GM21381 (cell line): Measurements from ENCODE around the gene KNOP1.

ENCODE experiments used
- ATAC-seq: cut with Tn5 transposase; IDR thresholded peaks from one replicate; pipeline ENCODE4 v1.9.1; 2021; ENCODE audit warnings: mild to moderate bottlenecking, moderate library complexity; ENCODE audit not compliant: unreplicated experiment

The KNOP1 gene

DNA sequence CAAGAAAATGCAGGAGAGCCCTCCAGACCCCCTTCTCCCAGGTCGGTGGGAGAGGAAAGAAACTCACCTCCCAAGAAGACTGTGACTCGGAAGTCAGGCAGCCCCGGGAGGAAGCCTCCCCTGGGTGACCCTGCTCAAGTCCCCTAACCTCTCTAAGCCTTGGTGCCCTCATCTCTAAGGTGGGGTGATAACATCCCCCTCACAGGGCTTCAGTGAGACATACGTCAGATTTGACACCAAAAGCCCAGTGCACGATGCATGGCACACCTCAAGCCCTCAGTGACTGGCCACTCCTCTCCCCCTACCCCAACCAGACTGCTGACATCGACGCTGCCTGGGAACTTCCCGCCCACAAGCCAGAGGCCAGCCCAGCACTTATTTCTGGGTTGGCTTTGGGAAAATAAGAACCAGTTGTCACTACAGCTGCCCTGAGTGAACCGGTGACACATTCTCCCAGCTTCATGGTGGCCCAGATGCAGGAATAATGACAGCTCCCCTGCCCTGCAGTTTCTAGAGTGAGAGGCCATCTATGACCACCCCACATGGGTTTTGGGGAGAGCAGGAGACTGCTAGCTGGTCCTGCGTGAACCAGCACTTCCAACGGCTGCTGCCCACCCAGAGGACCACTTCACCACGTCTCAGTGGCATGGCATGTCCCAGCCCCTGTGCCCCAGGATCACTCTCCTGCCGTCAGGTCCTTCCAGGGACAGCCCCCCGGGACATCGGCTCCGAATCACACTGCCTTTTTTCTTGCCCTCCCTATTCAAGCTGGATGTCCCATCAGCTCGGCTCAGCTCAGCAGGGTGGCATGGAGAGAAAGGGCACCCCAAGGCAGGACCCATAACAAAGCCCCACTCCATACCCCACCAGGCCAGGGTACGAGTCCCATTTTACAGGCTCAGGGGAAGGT lies 9.5 kb downstream of the KNOP1 start:
- ATAC-seq: no peak

DNA sequence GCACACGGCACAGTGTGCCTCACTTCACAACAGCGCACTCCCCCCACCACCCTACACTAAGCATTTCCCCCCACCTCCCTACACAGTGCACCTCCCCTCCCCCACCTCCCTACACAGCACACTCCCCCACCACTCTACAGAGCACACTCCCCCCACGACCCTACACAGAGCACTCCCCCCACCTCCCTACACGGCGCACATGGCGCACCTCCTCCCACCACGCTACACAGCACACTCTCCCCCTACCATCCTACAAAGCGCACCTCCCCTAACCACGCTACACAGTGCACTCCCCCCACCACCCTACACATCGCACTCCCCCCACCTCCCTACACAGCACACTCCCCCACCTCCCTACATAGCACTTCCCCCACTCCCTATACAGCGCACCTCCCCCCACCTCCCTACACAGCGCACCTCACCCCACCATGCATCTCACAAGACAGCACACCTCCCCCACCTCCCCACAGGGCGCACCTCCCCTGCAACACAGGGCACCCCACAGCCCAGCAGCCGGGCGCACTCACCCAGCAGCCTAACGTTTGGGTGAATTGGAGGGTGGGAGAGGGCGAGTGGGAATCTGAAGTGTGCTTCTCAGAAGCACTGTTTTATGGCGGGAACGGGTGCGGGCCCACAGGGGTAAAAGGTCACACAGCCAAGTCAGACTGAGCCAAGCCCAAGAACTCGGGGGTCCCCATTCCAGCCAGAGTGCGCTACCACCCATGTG lies 10.3 kb downstream of the KNOP1 start:
- ATAC-seq: no peak

DNA sequence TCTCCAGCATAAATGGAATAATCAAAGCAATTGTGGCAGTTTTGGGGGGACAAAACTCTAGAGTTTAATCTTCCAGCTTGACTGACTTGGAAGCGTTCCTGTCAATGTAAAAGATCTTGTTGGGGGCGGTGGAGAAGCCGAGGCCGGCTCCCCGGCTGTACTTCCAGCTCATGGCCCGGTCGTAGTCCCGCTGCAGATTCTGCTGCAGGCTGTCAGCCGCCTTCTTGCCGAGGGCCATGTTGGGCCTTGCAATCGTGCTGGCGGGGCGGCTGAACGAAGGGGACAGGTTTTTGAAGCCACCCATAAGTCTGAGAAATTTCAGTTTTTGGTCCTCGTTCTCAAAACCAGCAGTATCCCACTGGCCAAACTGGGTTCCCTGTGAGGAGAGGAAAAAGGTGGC lies 11.2 kb downstream of the KNOP1 start:
- ATAC-seq: no peak

DNA sequence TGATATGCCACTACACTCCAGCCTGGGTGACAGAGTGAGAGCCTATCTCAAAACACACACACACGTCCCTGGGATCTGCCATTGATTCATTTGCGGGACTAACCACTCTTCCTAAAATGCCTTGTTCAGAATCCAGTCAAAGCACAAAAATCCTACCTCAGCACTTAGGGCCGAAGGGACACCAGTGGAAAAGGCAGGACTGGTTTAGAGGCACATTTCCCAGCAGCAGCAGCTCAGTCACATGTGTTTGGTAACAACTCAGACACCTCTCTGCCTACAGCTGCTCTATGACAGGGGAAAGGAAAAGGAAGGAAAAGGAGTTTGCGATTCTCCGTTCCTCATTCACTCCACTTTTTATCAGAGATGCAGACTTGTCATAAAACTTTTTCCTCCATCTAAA lies 12.2 kb downstream of the KNOP1 start:
- no peak for ATAC-seq

DNA sequence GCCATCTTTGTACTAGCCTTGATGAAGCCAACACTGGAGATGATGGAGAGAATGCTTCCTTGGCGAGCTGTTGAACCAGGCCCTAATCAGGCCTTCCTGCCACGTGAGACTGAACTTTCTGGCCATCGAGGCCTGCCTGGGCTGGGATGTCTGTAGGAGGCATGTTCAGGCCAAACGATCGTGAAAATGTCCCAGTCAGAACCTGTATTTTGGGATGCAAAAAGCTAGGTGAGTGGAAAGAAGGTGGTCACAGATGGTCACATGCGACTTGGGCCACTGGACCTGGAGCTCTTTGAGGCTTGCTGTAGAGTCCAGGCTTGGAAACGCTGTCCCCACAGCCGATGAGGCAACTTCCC lies 12.9 kb downstream of the KNOP1 start:
- ATAC-seq: no peak

DNA sequence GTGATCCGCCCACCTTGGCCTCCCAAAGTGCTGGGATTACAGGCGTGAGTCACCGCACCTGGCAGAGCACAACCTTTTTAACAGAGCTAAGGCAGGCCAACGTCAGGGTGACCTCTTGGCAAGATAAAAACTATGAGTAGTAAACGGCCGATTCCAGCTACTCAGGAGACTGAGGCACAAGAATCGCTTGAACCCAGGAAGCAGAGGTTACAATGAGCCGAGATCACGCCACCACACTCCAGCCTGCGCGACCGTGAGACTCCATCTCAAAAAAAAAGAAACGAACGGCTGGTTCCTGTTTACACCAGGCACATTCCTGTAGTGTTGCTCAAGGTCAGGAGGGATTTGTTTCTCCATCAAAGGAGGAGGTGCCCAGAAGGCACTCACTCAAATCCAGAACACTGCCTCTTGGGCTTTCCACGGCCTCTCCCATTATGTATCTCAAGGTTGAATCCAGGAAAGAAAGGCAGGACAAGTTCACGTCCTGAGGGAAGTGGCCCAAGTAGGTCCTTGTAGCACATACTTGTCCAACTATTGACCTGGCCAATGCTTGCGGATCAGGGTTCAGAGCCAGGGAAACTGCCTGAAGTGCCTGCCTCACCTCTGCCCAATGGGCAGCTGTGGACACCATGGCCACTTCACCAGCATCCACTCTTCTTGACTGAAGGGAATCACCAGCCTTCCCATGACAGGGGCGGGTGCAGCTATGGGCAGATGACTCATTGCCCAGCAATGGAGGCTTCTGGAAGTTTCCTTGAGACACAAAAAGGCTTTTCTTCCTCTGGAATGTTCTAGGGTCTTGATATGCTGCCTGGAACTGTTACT lies 13.5 kb downstream of the KNOP1 start:
- no peak for ATAC-seq

GRCh38 chr16:19703172-19703889 lies 14.7 kb downstream of the KNOP1 start:
- no peak for ATAC-seq

DNA sequence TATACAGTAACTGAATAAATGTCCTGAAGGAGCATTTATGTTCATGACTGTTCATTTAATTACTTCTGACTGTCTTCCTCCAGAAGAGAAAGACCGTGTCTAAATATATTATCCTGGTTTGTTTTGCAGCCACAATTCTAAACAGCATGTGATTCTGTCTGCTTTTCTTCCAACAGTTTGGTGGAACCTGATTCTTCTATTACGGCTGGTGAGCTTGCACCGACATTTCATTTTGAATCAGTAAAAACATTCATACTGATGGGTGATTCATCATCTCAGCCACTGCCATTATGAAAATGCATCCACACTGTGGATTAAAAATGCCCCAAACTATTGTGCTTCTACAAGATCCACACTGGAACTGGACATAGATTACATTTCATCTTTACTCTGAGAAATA lies 16.9 kb downstream of the KNOP1 start:
- ATAC-seq: no peak

DNA sequence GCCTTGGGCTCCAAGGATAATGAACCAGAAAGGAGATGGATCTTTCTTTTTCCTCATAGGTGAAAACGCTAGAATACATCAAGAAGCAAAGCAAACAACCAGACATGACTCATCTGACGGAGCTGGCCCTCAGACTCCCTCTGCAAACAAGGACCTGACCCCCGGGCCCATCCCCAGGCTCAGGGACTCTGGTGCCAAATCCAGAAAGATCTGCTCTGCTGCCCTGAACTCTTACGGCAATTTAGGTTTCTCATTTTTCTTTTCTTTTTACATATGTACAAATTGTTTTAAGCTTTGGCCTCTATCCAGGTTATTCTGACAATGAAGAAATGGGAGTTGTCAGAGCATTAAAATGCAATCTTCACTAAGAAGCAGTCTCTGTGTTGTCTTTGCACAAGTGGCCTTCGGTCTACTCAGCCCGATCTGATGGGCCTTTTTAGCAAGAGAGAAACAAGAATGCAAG lies 17.7 kb downstream of the KNOP1 start:
- ATAC-seq: no peak

- no peak for ATAC-seq
Measured at GRCh38 chr16:19699472-19699871, 18.6 kb downstream of the KNOP1 start.

- no peak for ATAC-seq
Measured at GRCh38 chr16:19698480-19699465, 19.3 kb downstream of the KNOP1 start.

GRCh38 chr16:19697756-19698318 lies 20.2 kb downstream of the KNOP1 start:
- no peak for ATAC-seq

- no peak for ATAC-seq
Measured at GRCh38 chr16:19696961-19697360, 21.1 kb downstream of the KNOP1 start.

- ATAC-seq: no peak
Measured at GRCh38 chr16:19696328-19696727, 21.7 kb downstream of the KNOP1 start.

DNA sequence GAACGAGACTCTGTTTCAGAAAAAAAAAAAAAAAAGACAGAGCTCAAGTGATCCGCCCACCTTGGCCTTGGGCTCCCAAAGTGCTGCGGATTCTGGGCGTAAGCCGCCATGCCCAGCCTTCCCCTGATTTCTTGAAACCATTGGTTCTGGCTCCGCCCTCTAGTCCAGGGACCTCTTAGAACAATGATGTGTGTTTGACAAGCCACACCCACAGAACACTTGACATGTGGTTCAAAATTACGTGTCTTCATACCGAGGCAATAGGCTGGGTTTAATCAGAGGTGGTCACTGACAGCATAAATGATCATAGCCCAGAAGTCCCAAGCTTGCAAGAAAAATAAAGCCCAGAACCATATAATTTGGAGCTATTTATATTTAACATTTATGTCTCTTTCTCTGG lies 23.0 kb downstream of the KNOP1 start:
- ATAC-seq: no peak

DNA sequence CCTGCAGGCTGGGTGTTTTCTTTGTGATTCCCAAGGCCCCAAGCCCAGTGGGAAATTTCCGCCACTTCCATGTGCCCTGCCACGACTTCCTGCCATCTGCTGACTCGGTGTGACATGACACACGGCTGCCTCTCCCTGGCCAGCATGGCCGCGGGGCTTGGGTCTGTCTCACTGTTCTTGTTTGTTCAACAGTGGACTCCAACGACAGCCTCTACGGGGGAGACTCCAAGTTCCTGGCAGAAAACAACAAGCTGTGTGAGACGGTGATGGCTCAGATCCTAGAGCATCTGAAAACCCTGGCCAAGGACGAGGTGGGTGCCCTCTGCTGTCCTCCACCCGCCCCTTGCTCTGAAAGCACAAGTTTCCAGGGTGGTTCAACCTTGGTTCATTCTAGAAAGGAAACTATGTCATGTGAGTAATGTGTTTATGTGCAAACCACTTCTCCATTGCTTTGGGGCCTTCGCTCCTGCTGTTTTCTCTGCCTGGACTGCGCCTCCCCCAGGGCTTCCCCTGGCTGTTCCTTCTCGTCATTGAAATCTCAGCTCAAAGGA lies 26.8 kb downstream of the KNOP1 start:
- ATAC-seq: no peak

DNA sequence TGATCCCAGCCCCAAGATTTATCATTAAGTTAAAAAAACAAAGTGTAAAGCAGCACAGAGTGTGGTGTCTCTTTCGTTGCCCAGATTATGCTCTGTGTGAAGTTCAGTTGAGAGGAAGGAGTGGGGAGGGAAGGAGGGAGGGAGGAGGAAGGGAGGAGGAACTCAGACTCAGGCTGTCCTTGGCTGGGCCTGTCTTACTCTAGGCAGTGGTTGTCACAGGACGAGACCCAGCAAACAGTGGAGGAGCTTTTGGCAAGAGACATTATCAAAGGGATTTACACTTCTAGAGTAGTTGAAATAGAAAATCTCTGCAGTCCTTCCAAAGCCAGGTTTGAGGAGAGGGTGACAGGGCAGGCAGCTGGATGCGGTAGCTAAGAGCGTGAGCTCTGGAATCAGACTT lies 27.8 kb downstream of the KNOP1 start:
- ATAC-seq: no peak

DNA sequence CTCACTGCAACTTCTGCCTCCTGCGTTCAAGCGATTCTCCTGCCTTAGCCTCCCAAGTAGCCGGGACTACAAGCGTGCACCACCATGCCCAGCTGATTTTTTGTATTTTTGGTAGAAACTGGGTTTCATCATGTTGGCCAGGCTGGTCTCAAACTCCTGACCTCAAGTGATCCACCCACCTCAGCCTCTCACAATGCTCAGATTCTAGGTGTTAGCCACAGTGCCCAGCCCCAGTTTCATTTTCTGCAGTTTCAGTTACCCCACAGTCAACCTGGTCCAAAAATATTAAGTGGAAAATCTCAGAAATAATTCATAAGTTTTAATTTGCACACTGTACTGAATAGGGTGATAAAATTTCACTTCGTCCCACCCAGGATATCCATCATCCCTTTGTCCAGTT lies 28.7 kb downstream of the KNOP1 start:
- no peak for ATAC-seq
